HEK293 (cell line): ENCODE data around the gene TMUB1.

Source experiments
- ZNF157 ChIP-seq: fragments of 450-650 bp; formaldehyde crosslinking; IDR thresholded peaks from 2 replicates; pipeline ENCODE4 v1.5.1; 2016; ENCODE audit warnings: missing biosample characterization, missing genetic modification characterization
- ZNF19 ChIP-seq: fragments of 450-650 bp; formaldehyde crosslinking; IDR thresholded peaks from 2 replicates; pipeline ENCODE4; 2016; ENCODE audit warnings: missing biosample characterization, missing genetic modification characterization, low read depth
- ZNF792 ChIP-seq: fragments of 450-650 bp; formaldehyde crosslinking; IDR thresholded peaks from 2 replicates; pipeline ENCODE4 v1.5.1; 2016; ENCODE audit warnings: missing biosample characterization, missing genetic modification characterization
- TF ChIP-seq, protein P1 (sequence below): fragments of 450-650 bp; formaldehyde crosslinking; IDR thresholded peaks from 2 replicates; pipeline ENCODE4 v1.5.1; 2016; ENCODE audit warnings: missing biosample characterization, missing genetic modification characterization
- TF ChIP-seq, protein P2 (sequence below): fragments of 450-650 bp; formaldehyde crosslinking; IDR thresholded peaks from 2 replicates; pipeline ENCODE4 v1.5.1; 2016; ENCODE audit warnings: missing biosample characterization, missing genetic modification characterization, low read depth

DNA sequence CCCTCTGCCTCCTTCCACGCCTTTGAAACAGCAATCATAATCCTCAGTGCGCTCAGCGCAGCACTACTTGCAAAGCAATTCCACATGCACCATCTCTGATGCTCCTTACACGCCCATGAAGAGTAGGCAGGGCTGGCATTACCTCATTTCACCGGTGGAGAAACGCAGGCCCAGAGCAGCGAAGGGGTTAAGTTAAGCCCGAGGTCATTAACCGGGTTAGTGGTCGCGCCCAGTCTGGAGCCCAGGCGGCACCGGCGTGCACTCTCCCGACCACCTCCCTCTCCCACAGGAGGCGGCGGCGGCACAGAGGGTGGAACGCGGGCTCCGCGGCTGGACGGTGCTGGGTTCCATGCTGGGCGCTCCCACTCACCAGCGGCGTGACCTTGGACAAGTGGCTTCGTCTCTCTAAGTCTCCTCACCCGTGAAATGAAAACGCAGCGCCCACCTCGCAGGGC lies 3.2 kb downstream of the TMUB1 start:
- TF ChIP-seq, protein P1, sequence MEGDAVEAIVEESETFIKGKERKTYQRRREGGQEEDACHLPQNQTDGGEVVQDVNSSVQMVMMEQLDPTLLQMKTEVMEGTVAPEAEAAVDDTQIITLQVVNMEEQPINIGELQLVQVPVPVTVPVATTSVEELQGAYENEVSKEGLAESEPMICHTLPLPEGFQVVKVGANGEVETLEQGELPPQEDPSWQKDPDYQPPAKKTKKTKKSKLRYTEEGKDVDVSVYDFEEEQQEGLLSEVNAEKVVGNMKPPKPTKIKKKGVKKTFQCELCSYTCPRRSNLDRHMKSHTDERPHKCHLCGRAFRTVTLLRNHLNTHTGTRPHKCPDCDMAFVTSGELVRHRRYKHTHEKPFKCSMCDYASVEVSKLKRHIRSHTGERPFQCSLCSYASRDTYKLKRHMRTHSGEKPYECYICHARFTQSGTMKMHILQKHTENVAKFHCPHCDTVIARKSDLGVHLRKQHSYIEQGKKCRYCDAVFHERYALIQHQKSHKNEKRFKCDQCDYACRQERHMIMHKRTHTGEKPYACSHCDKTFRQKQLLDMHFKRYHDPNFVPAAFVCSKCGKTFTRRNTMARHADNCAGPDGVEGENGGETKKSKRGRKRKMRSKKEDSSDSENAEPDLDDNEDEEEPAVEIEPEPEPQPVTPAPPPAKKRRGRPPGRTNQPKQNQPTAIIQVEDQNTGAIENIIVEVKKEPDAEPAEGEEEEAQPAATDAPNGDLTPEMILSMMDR (tag by site-specific recombination): 0 out of 2 replicates have a peak, but pooled peaks have one; percentile 20
- TF ChIP-seq ZNF157 (tag by site-specific recombination) (no peak), ZNF792 (tag by site-specific recombination) (0 out of 2 replicates have a peak, but pooled peaks have one; percentile 22), ZNF19 (no peak)
- TF ChIP-seq, protein P2, sequence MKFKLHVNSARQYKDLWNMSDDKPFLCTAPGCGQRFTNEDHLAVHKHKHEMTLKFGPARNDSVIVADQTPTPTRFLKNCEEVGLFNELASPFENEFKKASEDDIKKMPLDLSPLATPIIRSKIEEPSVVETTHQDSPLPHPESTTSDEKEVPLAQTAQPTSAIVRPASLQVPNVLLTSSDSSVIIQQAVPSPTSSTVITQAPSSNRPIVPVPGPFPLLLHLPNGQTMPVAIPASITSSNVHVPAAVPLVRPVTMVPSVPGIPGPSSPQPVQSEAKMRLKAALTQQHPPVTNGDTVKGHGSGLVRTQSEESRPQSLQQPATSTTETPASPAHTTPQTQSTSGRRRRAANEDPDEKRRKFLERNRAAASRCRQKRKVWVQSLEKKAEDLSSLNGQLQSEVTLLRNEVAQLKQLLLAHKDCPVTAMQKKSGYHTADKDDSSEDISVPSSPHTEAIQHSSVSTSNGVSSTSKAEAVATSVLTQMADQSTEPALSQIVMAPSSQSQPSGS (tag by site-specific recombination): peak; percentile 76
